K562 (cell line): ENCODE results near the gene EPX. TPM values are rescaled to one million over a fixed set of nuclear protein-coding genes. Genes with fewer than 3 reads are reported as not detected.

ENCODE experiments used
- ADNP ChIP-seq: fragments of 200-800 bp; sonication (Bioruptor generic); IDR thresholded peaks from 2 replicates; pipeline ENCODE4 v1.6.1; 2016; ENCODE audit warnings: missing genetic modification characterization, missing compliant biosample characterization
- ARID1B ChIP-seq: fragments of 450-650 bp; IDR thresholded peaks from 2 replicates; pipeline ENCODE4 v1.6.1; 2016; ENCODE audit warnings: antibody characterized with exemption, mild to moderate bottlenecking, inconsistent platforms
- CBFA2T3 ChIP-seq: fragments of 450-650 bp; IDR thresholded peaks from 2 replicates; pipeline ENCODE4 v1.6.1; 2017
- CCNT2 ChIP-seq: IDR thresholded peaks from 2 replicates; pipeline ENCODE4 v1.6.1; 2011; ENCODE audit warnings: borderline replicate concordance, low read depth, mild to moderate bottlenecking, moderate library complexity, mixed read lengths, low read length; ENCODE audit not compliant: insufficient read length; ENCODE audit errors: extremely low read depth
- ETV1 ChIP-seq: fragments of 450-650 bp; conservative IDR thresholded peaks from 2 replicates; pipeline ENCODE4 v1.6.1; 2016; ENCODE audit warnings: missing genetic modification characterization, control low read depth, low read depth, missing compliant biosample characterization
- FOS ChIP-seq: IDR thresholded peaks from 3 replicates; pipeline ENCODE4 v1.6.1; 2011; ENCODE audit not compliant: insufficient read length; ENCODE audit errors: extremely low read depth
- FOXJ2 ChIP-seq: fragments of 200-800 bp; sonication (Bioruptor generic); IDR thresholded peaks from 2 replicates; pipeline ENCODE4 v1.6.1; 2016; ENCODE audit warnings: missing genetic modification characterization, missing compliant biosample characterization
- HOMEZ ChIP-seq: fragments of 250-450 bp; sonication (Bioruptor Pico); IDR thresholded peaks from 2 replicates; pipeline ENCODE4 v1.4.0; 2020; ENCODE audit warnings: mild to moderate bottlenecking, moderate library complexity
- IFI16 ChIP-seq: fragments of 250-450 bp; sonication (Bioruptor Pico); IDR thresholded peaks from 2 replicates; pipeline ENCODE4 v2.1.2; 2022; ENCODE audit warnings: mild to moderate bottlenecking, inconsistent platforms
- MAFF ChIP-seq: IDR thresholded peaks from 2 replicates; pipeline ENCODE4 v1.6.1; 2012; ENCODE audit warnings: low read length, improper control_type of control experiment
- MCM7 ChIP-seq, 2 experiments: fragments of 450-650 bp; IDR thresholded peaks; 2 replicates each; pipeline ENCODE4 v1.6.1; 2016 to 2018
- MNT ChIP-seq, 2 experiments: fragments of 450-650 bp; conservative IDR thresholded peaks; 2 replicates each; pipeline ENCODE4 v1.6.1; 2017; ENCODE audit warnings: mild to moderate bottlenecking in 2 of 2, moderate library complexity in 2 of 2
- TAF1 ChIP-seq: IDR thresholded peaks from 2 replicates; pipeline ENCODE4 v1.6.1; 2011; ENCODE audit warnings: mild to moderate bottlenecking, low read length, moderate library complexity; ENCODE audit not compliant: insufficient read depth, control insufficient read depth, severe bottlenecking; ENCODE audit errors: extremely low read depth
- TCFL5 ChIP-seq: fragments of 250-450 bp; sonication (Bioruptor Pico); conservative IDR thresholded peaks from 2 replicates; pipeline ENCODE4 v1.6.1; 2021; ENCODE audit warnings: mild to moderate bottlenecking, moderate library complexity, matching md5 sums
- TGIF2 ChIP-seq: sonication (generic); formaldehyde crosslinking; IDR thresholded peaks from 2 replicates; pipeline ENCODE4 v1.8.1; 2022; ENCODE audit warnings: mild to moderate bottlenecking, missing genetic modification reagents, moderate library complexity
- ZFP1 ChIP-seq: fragments of 450-650 bp; formaldehyde crosslinking; IDR thresholded peaks from 2 replicates; pipeline ENCODE4 v1.4.0; 2020; ENCODE audit warnings: mild to moderate bottlenecking, mixed read lengths
- ZNF184 ChIP-seq: sonication (generic); formaldehyde crosslinking; IDR thresholded peaks from 2 replicates; pipeline ENCODE4 v1.5.0; 2020; ENCODE audit warnings: missing genetic modification reagents
- ZNF217 ChIP-seq: sonication (generic); formaldehyde crosslinking; IDR thresholded peaks from 2 replicates; pipeline ENCODE4 v1.8.0; 2022; ENCODE audit warnings: mild to moderate bottlenecking, missing genetic modification reagents
- ZNF395 ChIP-seq: fragments of 200-800 bp; sonication (Bioruptor generic); IDR thresholded peaks from 2 replicates; pipeline ENCODE4 v1.6.1; 2017; ENCODE audit warnings: missing genetic modification characterization, missing compliant biosample characterization
- ZNF668 ChIP-seq: fragments of 250-450 bp; sonication (Bioruptor Pico); IDR thresholded peaks from 2 replicates; pipeline ENCODE4 v1.8.0; 2022; ENCODE audit warnings: mild to moderate bottlenecking, inconsistent platforms
- ZNF740 ChIP-seq, 3 experiments: fragments of 200-800 bp in 1 of 3; sonication (Bioruptor generic) in 1 of 3; sonication (generic) in 1 of 3; formaldehyde crosslinking in 1 of 3; IDR thresholded peaks; 2 replicates each; pipeline versions ENCODE4 v1.6.1 to v1.8.0; 2016 to 2022; ENCODE audit warnings: mild to moderate bottlenecking in 2 of 3, missing compliant biosample characterization in 2 of 3, missing genetic modification characterization in 2 of 3, missing genetic modification reagents in 1 of 3
- polyA plus RNA-seq, 8 experiments: library from polyadenylated mRNA; depleted of rRNA in 4 of 8; stranded (reverse) in 5 of 8; unstranded in 3 of 8; fragments of >200 nt; fragmentation: Nextera tagmentation in 2 of 8; fragmentation: Illumina TruSeq in 1 of 8; extraction: Ambion mirVana in 2 of 8; extraction: Trizol in 1 of 8; gene quantifications; 2 replicates each; pipeline versions ENCODE4 v1.2.1 to v1.2.3, GENCODE V29; 2011 to 2014; ENCODE audit warnings: inconsistent platforms in 1 of 8, missing spikeins in 1 of 8
- total RNA-seq, 7 experiments: library from RNA; depleted of rRNA in 6 of 7; stranded (reverse); fragments of >200 nt in 6 of 7; fragmentation: Illumina TruSeq in 2 of 7; extraction: Trizol in 2 of 7; gene quantifications; 2 replicates each; pipeline versions ENCODE4 v1.2.1 to v1.2.3, GENCODE V29; 2011 to 2021; ENCODE audit warnings: low replicate concordance in 1 of 7

The EPX gene
- total and polyA plus RNA-seq, 9 of the 15 experiments (the other 6 are each of a cell fraction or from before 2014, with no cell fraction given), result 0.07 to 0.33 (median 0.19) TPM; not detected in 3

- no peak for TF ChIP-seq MNT (conservative IDR thresholded peaks at IDR 0.05)
- TF ChIP-seq ZNF184 (CRISPR knock-in tag), result no peak
- TF ChIP-seq ZNF668 (CRISPR knock-in tag), result no peak
- no peak for TF ChIP-seq MCM7 (IDR thresholded peaks at IDR 0.05)
- no peak for TF ChIP-seq FOS
- 0 out of 2 replicates have a peak, but pooled peaks have one; percentile 72 for TF ChIP-seq HOMEZ (CRISPR knock-in tag)
- 0 out of 2 replicates have a peak, but pooled peaks have one; percentile 14 for TF ChIP-seq ZNF395
- TF ChIP-seq TCFL5 (CRISPR knock-in tag), result 0 out of 2 replicates have a peak, but pooled peaks have one; percentile 11
- TF ChIP-seq ADNP (tag), result no peak
- no peak for TF ChIP-seq TGIF2 (CRISPR knock-in tag)
- no peak for TF ChIP-seq ZNF217
- no peak for TF ChIP-seq ZNF740 (CRISPR knock-in tag; IDR thresholded peaks at IDR 0.05)
- TF ChIP-seq ZNF740 (tag; IDR thresholded peaks at IDR 0.05), result no peak
- TF ChIP-seq MAFF, result no peak
- TF ChIP-seq ZFP1 (CRISPR knock-in tag), result no peak
- peak; percentile 59 for TF ChIP-seq ARID1B
- TF ChIP-seq IFI16 (CRISPR knock-in tag), result no peak
- peak; percentile 27 for TF ChIP-seq CCNT2
- TF ChIP-seq ETV1 (tag), result no peak
- TF ChIP-seq TAF1, result no peak
- no peak for TF ChIP-seq CBFA2T3
- no peak for TF ChIP-seq FOXJ2 (tag)
These were observed 7.4 kb upstream of the EPX start (continued) for GRCh38 chr17:58184986-58185761.
